ENCODE data around the gene PRICKLE2. TPM values are rescaled to one million over a fixed set of nuclear protein-coding genes. Genes with fewer than 3 reads are reported as not detected.

PRICKLE2 gene
- total RNA-seq, 1 donor from 2014 or later = 37.2 TPM

- TF ChIP-seq CTCF (IDR thresholded peaks at IDR 0.05) = no peak
- Histone ChIP-seq H3K4me1 (no peaks in the 10 kb centered on the region), H3K27me3 (no peaks in the 10 kb centered on the region), H3K36me3 (peaks cover 12% of the 10 kb centered on the region), H3K9me3 (no peaks in the 10 kb centered on the region), H3K4me3 (no peak overlapping the region), H3K27ac (no peak overlapping the region)
- intact Hi-C loops (cut with DNase I) = no loop called here
- DNase-seq = no peak
- ATAC-seq = no peak
Measured at GRCh38 chr3:64097920-64098319, 127.3 kb downstream of the PRICKLE2 start.

- DNase-seq (no peak), ATAC-seq (no peak)
- TF ChIP-seq CTCF (IDR thresholded peaks at IDR 0.05) = no peak
- Histone ChIP-seq H3K4me1 (no peaks in the 10 kb centered on the region), H3K9me3 (no peaks in the 10 kb centered on the region), H3K36me3 (peaks cover 12% of the 10 kb centered on the region), H3K4me3 (no peak overlapping the region), H3K27me3 (no peaks in the 10 kb centered on the region), H3K27ac (no peak overlapping the region)
- intact Hi-C loops (cut with DNase I) = no loop called here
Measured at GRCh38 chr3:64095802-64096201, 129.5 kb downstream of the PRICKLE2 start.

GRCh38 chr3:64094713-64095079, 130.6 kb downstream of the PRICKLE2 start:
- intact Hi-C loops (cut with DNase I) = no loop called here
- no peaks in the 10 kb centered on the region for H3K4me1 ChIP-seq
- TF ChIP-seq CTCF (IDR thresholded peaks at IDR 0.05) = no peak
- no peak for ATAC-seq
- H3K27ac ChIP-seq = no peak overlapping the region
- H3K4me3 ChIP-seq = no peak overlapping the region
- no peaks in the 10 kb centered on the region for H3K9me3 ChIP-seq
- no peaks in the 10 kb centered on the region for H3K27me3 ChIP-seq
- DNase-seq = no peak
- H3K36me3 ChIP-seq = peaks cover 12% of the 10 kb centered on the region

- Histone ChIP-seq H3K36me3 (peaks cover 7% of the 10 kb centered on the region), H3K4me3 (no peak overlapping the region)
Measured at GRCh38 chr3:64093825-64094712, 131.2 kb downstream of the PRICKLE2 start.

GRCh38 chr3:64093211-64093610, 132.1 kb downstream of the PRICKLE2 start:
- no peaks in the 10 kb centered on the region for H3K9me3 ChIP-seq
- no peak for TF ChIP-seq CTCF (IDR thresholded peaks at IDR 0.05)
- ATAC-seq (no peak), DNase-seq (no peak)
- intact Hi-C loops (cut with DNase I) = no loop called here
- no peaks in the 10 kb centered on the region for H3K27me3 ChIP-seq
- peaks cover 4% of the 10 kb centered on the region for H3K4me1 ChIP-seq
- H3K27ac ChIP-seq = no peak overlapping the region
- H3K36me3 ChIP-seq = no peaks in the 10 kb centered on the region
- H3K4me3 ChIP-seq = no peak overlapping the region

More at GRCh38 chr3:64093825-64094712, 131.2 kb downstream of the PRICKLE2 start:
- H3K27me3 ChIP-seq = no peaks in the 10 kb centered on the region
- no peaks in the 10 kb centered on the region for H3K9me3 ChIP-seq
- H3K27ac ChIP-seq = no peak overlapping the region
- no peak for TF ChIP-seq CTCF (IDR thresholded peaks at IDR 0.05)
- DNase-seq = no peak
- H3K4me1 ChIP-seq = peaks cover under 1% of the 10 kb centered on the region
- intact Hi-C loops (cut with DNase I) = no loop called here
- no peak for ATAC-seq
